AG10803 (cell line): ENCODE measurements around the gene PXYLP1.

ENCODE experiments used
- DNase-seq: peaks from one replicate; pipeline ENCODE4 v3.0.0; 2010; ENCODE audit warnings: low read depth
- H3K4me3 ChIP-seq: 2 replicates; pipeline ENCODE4 v1.5.1; 2011; ENCODE audit warnings: mild to moderate bottlenecking, low read length, control low read depth
- TF ChIP-seq, protein P1 (sequence below): conservative IDR thresholded peaks from 2 replicates; pipeline ENCODE4 v1.5.1; 2011; ENCODE audit warnings: mild to moderate bottlenecking, low read length, control low read depth, inconsistent platforms

PXYLP1 gene

DNA sequence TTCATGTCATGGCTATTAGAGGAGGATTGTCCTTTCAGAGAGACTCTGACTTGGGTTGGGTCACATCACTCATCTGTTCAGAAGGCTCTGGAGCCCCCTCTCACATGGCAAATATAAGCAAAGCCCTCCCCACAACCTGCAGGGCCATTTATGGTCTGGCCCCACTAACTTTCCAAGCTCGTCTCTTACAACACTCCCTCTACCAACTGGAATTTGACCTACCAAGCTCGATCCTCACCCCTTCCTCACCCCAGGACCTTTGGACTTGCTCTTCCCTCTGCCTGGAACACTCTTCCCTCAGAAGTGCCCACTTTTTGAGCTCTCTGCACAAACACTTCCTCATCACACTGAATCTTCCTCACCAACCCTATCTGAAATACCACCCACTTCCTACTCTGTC lies 14.2 kb upstream of the PXYLP1 start:
- DNase-seq: no peak
- TF ChIP-seq, protein P1, sequence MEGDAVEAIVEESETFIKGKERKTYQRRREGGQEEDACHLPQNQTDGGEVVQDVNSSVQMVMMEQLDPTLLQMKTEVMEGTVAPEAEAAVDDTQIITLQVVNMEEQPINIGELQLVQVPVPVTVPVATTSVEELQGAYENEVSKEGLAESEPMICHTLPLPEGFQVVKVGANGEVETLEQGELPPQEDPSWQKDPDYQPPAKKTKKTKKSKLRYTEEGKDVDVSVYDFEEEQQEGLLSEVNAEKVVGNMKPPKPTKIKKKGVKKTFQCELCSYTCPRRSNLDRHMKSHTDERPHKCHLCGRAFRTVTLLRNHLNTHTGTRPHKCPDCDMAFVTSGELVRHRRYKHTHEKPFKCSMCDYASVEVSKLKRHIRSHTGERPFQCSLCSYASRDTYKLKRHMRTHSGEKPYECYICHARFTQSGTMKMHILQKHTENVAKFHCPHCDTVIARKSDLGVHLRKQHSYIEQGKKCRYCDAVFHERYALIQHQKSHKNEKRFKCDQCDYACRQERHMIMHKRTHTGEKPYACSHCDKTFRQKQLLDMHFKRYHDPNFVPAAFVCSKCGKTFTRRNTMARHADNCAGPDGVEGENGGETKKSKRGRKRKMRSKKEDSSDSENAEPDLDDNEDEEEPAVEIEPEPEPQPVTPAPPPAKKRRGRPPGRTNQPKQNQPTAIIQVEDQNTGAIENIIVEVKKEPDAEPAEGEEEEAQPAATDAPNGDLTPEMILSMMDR: no peak
- H3K4me3 ChIP-seq: no peak overlapping the region

DNA sequence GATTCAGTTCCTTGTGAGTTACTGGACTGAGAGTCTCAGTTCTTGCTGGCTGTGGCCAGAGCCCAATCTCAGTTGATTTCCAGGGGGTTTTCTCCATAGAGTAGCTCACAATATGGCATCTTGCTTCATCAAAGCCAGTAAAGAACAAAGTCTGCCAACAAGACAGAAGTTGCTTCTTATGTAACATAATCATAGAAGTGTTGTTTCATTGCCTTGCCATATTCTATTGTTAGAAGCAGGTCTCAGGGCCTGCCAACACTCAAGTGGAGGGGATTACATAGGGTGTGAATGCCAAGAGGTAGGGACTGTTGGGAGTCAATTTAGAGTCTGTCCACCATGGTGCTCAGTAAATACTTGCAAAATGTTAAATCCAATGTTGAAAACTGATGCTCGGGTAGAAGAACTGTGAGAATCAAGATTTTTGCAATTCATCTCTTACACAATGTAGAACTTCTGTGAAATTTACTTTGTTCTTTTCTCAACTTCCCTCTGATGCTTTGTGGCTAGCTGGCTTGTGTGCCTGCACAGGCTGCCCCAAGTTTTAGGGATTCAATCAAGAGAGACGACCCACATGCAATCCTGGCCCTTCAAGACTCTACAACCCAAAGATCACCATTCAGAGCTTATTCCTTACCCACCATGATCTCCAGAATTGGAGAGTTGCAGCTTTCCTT lies 13.3 kb upstream of the PXYLP1 start:
- H3K4me3 ChIP-seq: no peak overlapping the region
- TF ChIP-seq, protein P1: no peak
- DNase-seq: no peak

DNA sequence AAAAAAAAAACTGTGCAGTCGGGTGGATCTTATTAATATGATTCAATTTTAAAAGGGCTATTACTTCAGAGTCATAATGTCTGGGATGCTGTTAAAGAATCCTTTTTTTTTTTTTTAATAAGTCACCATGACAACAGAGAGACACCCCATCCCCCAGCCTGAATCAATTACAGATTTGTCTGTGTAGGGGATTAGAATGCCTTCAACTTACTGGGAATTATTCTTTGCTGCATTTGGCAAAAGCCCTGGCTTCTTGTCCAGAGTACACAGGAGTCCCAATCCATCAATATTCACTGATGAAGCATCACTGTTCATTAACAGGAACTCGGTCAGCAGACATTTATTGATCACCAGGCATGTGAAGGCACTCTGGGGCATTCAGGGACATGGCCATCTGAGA lies 12.7 kb upstream of the PXYLP1 start:
- TF ChIP-seq, protein P1: no peak
- no peak for DNase-seq

DNA sequence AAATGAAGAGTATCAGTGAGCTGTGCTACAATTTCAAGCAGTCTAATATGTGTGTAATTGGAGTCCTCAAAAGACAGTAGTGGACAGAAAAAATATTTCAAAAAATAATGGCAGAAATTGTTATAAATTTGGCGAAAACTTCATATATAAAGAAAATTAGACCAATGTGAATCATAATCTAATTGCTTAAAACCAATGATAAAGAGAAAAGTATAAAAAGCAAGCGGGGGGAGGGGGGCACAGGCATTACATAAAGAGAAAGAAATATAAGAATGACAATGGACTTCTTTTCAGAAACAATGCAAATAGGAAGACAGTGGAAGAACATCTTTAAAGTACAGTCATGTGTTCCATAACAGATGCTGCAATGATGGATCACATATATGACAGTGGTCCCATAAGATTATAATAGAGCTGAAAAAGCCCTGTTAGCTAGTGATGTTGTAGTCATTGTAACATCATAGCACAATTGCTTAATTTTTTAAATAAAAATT lies 7.9 kb upstream of the PXYLP1 start:
- TF ChIP-seq, protein P1: no peak
- DNase-seq: no peak
- H3K4me3 ChIP-seq: no peak overlapping the region

More for the DNA sequence above, 12.7 kb upstream of the PXYLP1 start:
- no peak overlapping the region for H3K4me3 ChIP-seq

DNA sequence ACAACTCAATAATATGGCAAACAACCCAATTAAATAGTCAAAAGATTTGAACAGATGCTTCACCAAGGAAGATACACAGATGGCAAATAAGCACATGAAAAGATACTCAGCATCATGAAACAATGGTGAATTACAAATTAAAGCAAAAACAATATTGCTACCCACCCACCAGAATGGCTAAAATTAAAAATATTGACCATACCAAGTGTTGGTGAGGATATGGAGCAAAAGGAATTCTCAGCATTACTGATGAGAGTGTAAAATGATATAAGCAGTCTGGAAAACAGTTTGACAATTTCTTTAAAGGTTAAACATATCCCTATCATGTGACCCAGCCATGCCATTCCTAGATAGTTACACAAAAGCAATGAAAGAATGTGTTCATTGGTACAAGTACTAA lies 5.7 kb upstream of the PXYLP1 start:
- TF ChIP-seq, protein P1: no peak
- no peak for DNase-seq
- no peak overlapping the region for H3K4me3 ChIP-seq

DNA sequence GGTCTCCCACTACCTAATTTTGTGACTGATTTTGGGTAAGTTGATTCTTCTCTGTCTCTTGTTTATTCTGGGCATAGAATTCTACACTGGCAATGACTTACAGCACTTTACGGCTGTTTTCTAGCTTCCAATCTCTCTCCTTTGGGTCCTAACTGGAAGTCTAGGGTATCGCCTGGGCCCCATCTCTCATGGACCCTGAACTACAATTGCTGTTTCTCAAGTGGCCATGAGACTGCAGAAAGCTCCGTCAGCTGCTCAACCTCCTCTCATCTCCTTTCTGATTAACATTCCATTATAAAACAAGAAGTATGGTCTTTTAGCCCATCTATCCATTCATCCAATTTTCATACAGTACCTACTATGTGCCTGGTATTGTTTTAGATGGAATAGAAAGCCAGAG lies 4.4 kb upstream of the PXYLP1 start:
- TF ChIP-seq, protein P1: no peak
- no peak overlapping the region for H3K4me3 ChIP-seq
- DNase-seq: no peak

DNA sequence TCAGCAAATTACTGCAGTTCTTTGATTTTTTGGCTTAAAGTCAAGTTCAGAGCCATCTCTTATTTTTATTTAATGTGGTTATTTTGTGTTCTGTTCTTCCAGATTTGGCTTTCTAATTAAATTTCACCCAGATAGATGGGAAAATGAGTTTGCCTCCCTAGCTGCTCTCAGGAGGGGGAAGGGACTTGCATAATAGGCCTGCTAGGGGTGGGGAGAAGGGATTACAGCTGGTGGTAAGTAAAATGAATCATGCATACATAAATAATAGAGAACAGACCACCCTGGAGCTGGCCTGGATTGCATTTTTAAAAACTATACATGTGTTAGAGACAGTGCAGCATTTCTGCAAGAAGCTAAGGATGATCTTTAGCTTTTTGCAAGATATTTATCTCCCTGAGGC lies 3.9 kb upstream of the PXYLP1 start:
- H3K4me3 ChIP-seq: no peak overlapping the region
- TF ChIP-seq, protein P1: no peak
- peak; percentile 70 for DNase-seq
